Measurements from ENCODE around the gene IARS2. TPM values are rescaled to one million over a fixed set of nuclear protein-coding genes. Genes with fewer than 3 reads are reported as not detected.

IARS2 gene
- 10 to 100 TPM; 62.3 to 87.6 (median 79.2) TPM for total RNA-seq

DNA sequence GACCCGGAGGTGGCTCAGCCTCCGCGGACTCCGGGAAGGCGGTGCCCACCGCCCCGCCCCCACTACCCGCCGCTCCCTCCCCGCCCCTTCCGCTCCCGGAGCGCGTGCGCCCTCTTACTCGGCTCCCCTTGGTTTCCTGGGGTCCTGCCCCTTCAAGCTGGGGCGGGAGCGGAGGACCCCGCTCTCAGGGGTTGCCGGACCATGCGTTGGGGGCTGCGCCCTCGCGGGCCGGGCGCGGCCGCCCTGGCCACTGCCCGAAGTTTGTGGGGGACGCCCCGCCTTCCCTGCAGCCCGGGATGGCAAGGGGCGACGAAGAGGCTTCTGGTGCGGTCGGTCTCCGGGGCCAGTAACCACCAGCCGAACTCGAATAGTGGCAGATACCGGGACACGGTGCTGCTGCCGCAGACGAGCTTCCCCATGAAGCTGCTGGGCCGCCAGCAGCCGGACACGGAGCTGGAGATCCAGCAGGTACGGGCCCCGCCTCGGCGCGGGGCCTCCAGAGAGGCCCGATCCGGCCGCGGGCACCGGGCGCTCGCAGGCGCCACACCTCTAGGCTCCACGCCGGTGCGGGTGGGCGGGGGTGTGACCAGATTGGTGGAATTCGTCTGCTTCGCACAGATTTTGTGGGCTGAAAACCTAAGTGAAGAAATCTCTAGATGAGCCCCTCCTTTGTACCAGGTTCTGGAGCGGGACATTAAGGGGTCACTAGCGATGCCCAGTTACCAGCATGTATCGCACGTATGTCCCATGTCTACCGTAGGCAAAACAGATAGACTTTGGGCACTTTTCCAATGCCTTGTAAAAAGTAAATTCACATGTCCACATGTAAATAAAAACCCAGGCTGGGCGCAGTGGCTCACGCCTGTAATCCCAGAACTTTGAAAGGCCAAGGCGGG, at the start of gene IARS2:
Gene IARS2 (plus strand): TSS at position 117 of the 896 bp plus-strand sequence. CDS start 85 bp downstream, at position 202.
- 3 to 4% methylated on average over 36 to 40 of the region's 73 CpGs for WGBS, 2 donors
- intact Hi-C loops (cut with DNase I; ENCODE audit: low total_unique reads), result no loop called here
- TF ChIP-seq POLR2A (IDR thresholded peaks at IDR 0.05), result no peak
- TF ChIP-seq, protein P1, sequence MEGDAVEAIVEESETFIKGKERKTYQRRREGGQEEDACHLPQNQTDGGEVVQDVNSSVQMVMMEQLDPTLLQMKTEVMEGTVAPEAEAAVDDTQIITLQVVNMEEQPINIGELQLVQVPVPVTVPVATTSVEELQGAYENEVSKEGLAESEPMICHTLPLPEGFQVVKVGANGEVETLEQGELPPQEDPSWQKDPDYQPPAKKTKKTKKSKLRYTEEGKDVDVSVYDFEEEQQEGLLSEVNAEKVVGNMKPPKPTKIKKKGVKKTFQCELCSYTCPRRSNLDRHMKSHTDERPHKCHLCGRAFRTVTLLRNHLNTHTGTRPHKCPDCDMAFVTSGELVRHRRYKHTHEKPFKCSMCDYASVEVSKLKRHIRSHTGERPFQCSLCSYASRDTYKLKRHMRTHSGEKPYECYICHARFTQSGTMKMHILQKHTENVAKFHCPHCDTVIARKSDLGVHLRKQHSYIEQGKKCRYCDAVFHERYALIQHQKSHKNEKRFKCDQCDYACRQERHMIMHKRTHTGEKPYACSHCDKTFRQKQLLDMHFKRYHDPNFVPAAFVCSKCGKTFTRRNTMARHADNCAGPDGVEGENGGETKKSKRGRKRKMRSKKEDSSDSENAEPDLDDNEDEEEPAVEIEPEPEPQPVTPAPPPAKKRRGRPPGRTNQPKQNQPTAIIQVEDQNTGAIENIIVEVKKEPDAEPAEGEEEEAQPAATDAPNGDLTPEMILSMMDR (IDR thresholded peaks at IDR 0.05), result no peak
- peak within 1 kb of the TSS; percentile 91 for H3K4me3 ChIP-seq (ENCODE audit: low read depth, poor library complexity, severe bottlenecking)
- peak; percentile 84 to 97 for DNase-seq (ENCODE audit: low spot score in 2 of 2)

DNA sequence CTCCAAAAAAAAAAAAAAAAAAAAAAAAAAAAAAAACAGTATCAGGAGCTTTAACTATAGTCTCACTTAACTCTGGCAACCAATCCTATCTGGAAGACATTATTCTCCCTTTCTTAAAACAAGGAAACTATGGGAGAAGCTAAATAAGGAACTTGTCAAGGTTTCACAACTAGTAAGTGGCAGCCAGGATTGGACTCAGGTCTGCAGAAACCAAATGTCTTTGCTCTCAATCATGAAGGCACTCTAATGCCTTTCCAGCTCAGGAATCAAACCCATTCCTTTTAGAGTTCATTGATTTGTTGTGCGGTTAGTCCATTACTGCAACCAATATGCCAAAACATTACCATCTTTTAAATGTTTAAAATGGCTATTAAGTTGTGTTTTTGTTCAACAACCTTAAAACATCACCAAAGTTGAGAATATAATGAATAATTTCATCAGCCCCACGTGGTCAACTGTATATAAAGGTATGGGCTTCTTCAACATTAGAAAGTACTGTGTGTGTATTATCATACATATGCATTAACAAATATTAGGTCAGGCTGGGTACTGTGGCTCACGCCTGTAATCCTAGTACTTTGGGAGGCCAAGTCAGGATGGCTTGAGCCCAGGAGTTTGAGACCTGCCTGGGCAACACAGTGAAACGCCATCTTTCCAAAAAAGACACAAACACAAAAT, 49.1 kb upstream of the IARS2 start:
- no peak overlapping the region for H3K4me3 ChIP-seq (ENCODE audit: low read depth, poor library complexity, severe bottlenecking)
- WGBS, 2 donors, result 51 to 57% methylated on average over 4 of the region's 4 CpGs
- DNase-seq (ENCODE audit: low spot score in 2 of 2), result no peak
- TF ChIP-seq, protein P1 (IDR thresholded peaks at IDR 0.05), result no peak
- TF ChIP-seq POLR2A (IDR thresholded peaks at IDR 0.05), result no peak
- intact Hi-C loops (cut with DNase I; ENCODE audit: low total_unique reads), result no loop called here

DNA sequence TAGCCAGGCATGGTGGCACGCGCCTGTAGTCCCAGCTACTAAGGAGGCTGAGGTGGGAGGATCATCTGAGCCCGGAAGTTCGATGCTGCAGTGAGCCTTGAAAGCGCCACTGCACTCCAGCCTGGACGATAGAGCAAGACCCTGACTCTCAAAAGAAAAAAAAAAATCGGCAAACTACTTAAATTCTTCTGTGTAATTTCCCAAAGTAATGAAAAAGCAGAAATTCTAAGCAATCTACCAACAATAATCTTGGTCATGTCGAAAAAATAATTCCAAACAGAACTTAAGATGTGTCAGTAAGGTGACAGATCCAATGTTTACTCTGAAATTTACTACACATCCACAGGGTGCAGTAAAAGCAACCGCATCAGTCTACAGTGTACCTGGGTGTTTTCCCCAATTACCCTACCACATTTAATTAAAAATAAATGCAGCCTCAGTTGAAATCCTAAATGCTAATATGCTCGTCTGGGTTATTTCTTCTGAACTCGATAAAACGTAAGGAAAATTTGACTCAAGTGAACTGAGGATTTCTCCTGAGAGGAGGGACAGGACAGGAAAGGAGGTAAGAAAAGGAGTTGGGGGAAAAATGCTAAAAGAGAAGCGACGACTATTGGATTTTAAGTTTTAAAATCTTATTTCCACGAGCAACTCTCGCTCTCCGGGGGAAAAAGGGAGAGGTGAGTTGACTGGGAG, 48.4 kb upstream of the IARS2 start:
- intact Hi-C loops (cut with DNase I; ENCODE audit: low total_unique reads), result no loop called here

DNA sequence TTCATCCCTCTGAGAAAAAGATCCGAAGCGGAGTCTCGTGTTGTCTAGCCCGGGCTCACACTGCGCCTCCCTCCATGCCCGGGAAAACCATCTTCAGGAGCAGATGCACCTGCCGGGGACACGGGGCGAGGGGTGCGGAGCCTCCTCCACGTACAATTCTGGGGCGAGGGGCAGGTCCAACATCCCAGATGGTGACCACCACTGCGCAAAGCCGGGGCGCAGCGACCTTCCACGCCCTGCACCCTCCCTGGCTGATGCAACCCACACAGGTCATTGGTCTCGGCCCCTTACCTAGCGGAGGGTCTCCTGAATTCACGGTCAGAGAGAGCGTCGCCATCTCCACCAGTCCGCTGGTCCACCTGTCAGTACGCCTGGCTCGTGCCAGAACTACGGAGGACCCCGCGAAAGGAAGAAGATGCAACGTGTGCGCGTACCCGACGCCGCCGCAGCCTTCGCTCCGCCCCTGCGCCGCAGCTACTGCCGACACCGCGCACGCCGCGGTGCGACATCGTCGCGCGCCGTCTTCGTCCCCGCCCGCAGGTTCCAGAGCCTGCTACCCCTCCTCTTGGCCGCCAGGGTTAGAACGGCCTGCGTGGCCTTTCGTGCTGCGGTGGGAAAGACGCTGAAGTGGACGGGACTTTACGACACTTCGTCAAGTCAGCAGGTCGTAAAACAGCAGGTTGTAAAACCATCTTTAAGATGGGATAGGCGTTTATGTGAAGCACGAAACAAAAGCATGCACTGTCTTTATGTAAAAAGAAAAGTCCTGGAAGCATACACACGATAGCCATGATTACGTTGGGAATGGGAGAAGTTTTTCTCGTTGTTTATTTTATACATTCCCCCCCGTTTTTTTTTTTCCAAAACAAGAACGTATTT, 47.6 kb upstream of the IARS2 start, which contains the start of gene EPRS1:
Gene EPRS1 (minus strand): TSS at position 454 of the 879 bp plus-strand sequence. CDS start 117 bp downstream, at position 337.
- TF ChIP-seq, protein P1 (IDR thresholded peaks at IDR 0.05), result peak in 1 of 3 donors; percentile 72
- no peak for TF ChIP-seq POLR2A (IDR thresholded peaks at IDR 0.05)
- peak; percentile 92 to 97 for DNase-seq (ENCODE audit: low spot score in 2 of 2)
- WGBS, 2 donors, result 0% methylated on average over 39 to 56 of the region's 71 CpGs
- intact Hi-C loops (cut with DNase I; ENCODE audit: low total_unique reads), result no loop called here
- H3K4me3 ChIP-seq (ENCODE audit: low read depth, poor library complexity, severe bottlenecking), result peak within 1 kb of the TSS; percentile 63

More for the DNA sequence above, 48.4 kb upstream of the IARS2 start:
- no peak for TF ChIP-seq POLR2A (IDR thresholded peaks at IDR 0.05)
- TF ChIP-seq, protein P1 (IDR thresholded peaks at IDR 0.05), result no peak
- peak overlapping the region; percentile 63 for H3K4me3 ChIP-seq (ENCODE audit: low read depth, poor library complexity, severe bottlenecking)
- no peak for DNase-seq (ENCODE audit: low spot score in 2 of 2)
- WGBS, 2 donors, result 25 to 27% methylated on average over 17 of the region's 17 CpGs

DNA sequence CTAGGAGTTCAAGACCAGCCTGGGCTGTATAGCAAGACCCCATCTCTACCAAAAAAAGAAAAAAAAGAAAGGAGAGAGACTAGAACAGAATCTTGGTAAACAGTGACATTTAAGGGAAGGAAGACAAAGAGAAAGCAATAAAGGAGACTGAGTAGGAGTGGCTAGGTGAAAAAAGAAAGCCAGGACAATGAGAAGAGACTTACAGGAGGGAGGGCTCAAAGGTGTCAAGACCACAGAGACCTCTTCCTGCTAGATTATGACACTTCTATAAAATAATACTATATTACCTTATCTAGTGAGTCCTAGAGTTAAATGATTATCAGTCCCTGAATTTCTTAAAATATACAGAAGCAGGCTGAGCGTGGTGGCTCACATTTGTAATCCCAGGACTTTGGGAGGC, 37.6 kb upstream of the IARS2 start:
- no peak for TF ChIP-seq POLR2A (IDR thresholded peaks at IDR 0.05)
- TF ChIP-seq, protein P1 (IDR thresholded peaks at IDR 0.05), result no peak
- no peak overlapping the region for H3K4me3 ChIP-seq (ENCODE audit: low read depth, poor library complexity, severe bottlenecking)
- WGBS, 2 donors, result 93% methylated on average over 1 of the region's 1 CpG
- no peak for DNase-seq (ENCODE audit: low spot score in 2 of 2)
- intact Hi-C loops (cut with DNase I; ENCODE audit: low total_unique reads), result no loop called here
